ENCODE results near the gene AGPAT1. TPM values are rescaled to one million over a fixed set of nuclear protein-coding genes. Genes with fewer than 3 reads are reported as not detected.

The AGPAT1 gene
- total and polyA plus RNA-seq, 2 experiments from 2014 or later, result 39.8 to 82.1 TPM

GRCh38 chr6:32191696-32192607, 16.1 kb upstream of the AGPAT1 start (continued):
- TF ChIP-seq ZNF462 (CRISPR knock-in tag; IDR thresholded peaks at IDR 0.05) (no peak), EZH2 (IDR thresholded peaks at IDR 0.05; ENCODE audit: low read depth, unreplicated experiment) (no peak), EZH2phosphoT487 (IDR thresholded peaks at IDR 0.05; ENCODE audit: unreplicated experiment) (no peak)

- Mint-ChIP-seq H3K4me1 (peaks cover 62% of the 10 kb centered on the region), H3K27ac (peak overlapping the region; percentile 78), H3K9me3 (no peaks in the 10 kb centered on the region; the same call in 2 of the 3 replicates), H3K27me3 (ENCODE audit: insufficient read depth, low read depth, poor library complexity) (peaks cover 30% of the 10 kb centered on the region), H3K4me3 (peak overlapping the region; percentile 48), H3K36me3 (ENCODE audit: low read depth) (peaks cover 30% of the 10 kb centered on the region)
- Histone ChIP-seq H2AFZ (no peak overlapping the region), H3K79me2 (replicated peaks; ENCODE audit: insufficient read depth) (peaks cover 12% of the 10 kb centered on the region), H3K27me3 (ENCODE audit: insufficient read depth) (no peaks in the 10 kb centered on the region), H3K4me2 (peak overlapping the region; percentile 89; the same call in 1 of the 2 replicates), H4K20me1 (replicated peaks; ENCODE audit: insufficient read depth) (no peaks in the 10 kb centered on the region), H3K9me2 (ENCODE audit: insufficient read depth) (no peaks in the 10 kb centered on the region), H3K36me3 (ENCODE audit: insufficient read depth) (peaks cover 3% of the 10 kb centered on the region; the same call in 1 of the 2 replicates), H3K4me3 (no peak overlapping the region; the same call in 1 of the 2 replicates), H3K27ac (ENCODE audit: low read depth) (0 out of 2 replicates have a peak overlapping the region, but pooled peaks have one; percentile 32), H3K4me1 (ENCODE audit: insufficient read depth) (peaks cover 51% of the 10 kb centered on the region), H3F3A (replicated peaks; ENCODE audit: low read depth) (peaks cover 21% of the 10 kb centered on the region)
- ATAC-seq (no peak), DNase-seq (ENCODE audit: low spot score) (no peak)
- TF ChIP-seq ZNF114 (CRISPR knock-in tag; IDR thresholded peaks at IDR 0.05) (no peak), ZNF331 (CRISPR knock-in tag; IDR thresholded peaks at IDR 0.05; ENCODE audit: low read depth) (no peak), NANOG (IDR thresholded peaks at IDR 0.05; ENCODE audit: borderline replicate concordance) (no peak)
Measured at GRCh38 chr6:32190911-32191677, 15.2 kb upstream of the AGPAT1 start.

Data from GM23338 (cell line).